ENCODE data around the gene FBXO2.

Gene FBXO2

GRCh38 chr1:11690397-11691301 lies 36.4 kb upstream of the FBXO2 start:
- no peak overlapping the region for H3K27ac Mint-ChIP-seq
- peaks cover 59% of the 10 kb centered on the region for H3K27me3 Mint-ChIP-seq (ENCODE audit: low read depth)
- H3K4me1 Mint-ChIP-seq (ENCODE audit: low read depth) = peaks cover 13% of the 10 kb centered on the region
- no peaks in the 10 kb centered on the region for H3K9me3 Mint-ChIP-seq
- no peak overlapping the region for H3K4me3 Mint-ChIP-seq
- H3K36me3 Mint-ChIP-seq (ENCODE audit: low read depth) = no peaks in the 10 kb centered on the region

- H3K4me3 Mint-ChIP-seq = no peak overlapping the region
- H3K4me1 Mint-ChIP-seq (ENCODE audit: low read depth) = peaks cover 10% of the 10 kb centered on the region
- H3K9me3 Mint-ChIP-seq = no peaks in the 10 kb centered on the region
- H3K27me3 Mint-ChIP-seq (ENCODE audit: low read depth) = peaks cover 52% of the 10 kb centered on the region
- H3K36me3 Mint-ChIP-seq (ENCODE audit: low read depth) = no peaks in the 10 kb centered on the region
- no peak overlapping the region for H3K27ac Mint-ChIP-seq
These were observed 34.3 kb upstream of the FBXO2 start for GRCh38 chr1:11688506-11688905.

GRCh38 chr1:11685210-11685752 lies 31.1 kb upstream of the FBXO2 start:
- Mint-ChIP-seq H3K4me3 (no peak overlapping the region), H3K27me3 (ENCODE audit: low read depth) (peaks cover 31% of the 10 kb centered on the region), H3K9me3 (no peaks in the 10 kb centered on the region), H3K4me1 (ENCODE audit: low read depth) (peaks cover 2% of the 10 kb centered on the region), H3K27ac (no peak overlapping the region), H3K36me3 (ENCODE audit: low read depth) (no peaks in the 10 kb centered on the region)

GRCh38 chr1:11684070-11684469 lies 29.8 kb upstream of the FBXO2 start:
- no peaks in the 10 kb centered on the region for H3K36me3 Mint-ChIP-seq (ENCODE audit: low read depth)
- peaks cover 20% of the 10 kb centered on the region for H3K27me3 Mint-ChIP-seq (ENCODE audit: low read depth)
- no peak overlapping the region for H3K4me3 Mint-ChIP-seq
- H3K4me1 Mint-ChIP-seq (ENCODE audit: low read depth) = peaks cover 5% of the 10 kb centered on the region
- no peak overlapping the region for H3K27ac Mint-ChIP-seq
- no peaks in the 10 kb centered on the region for H3K9me3 Mint-ChIP-seq

DNA sequence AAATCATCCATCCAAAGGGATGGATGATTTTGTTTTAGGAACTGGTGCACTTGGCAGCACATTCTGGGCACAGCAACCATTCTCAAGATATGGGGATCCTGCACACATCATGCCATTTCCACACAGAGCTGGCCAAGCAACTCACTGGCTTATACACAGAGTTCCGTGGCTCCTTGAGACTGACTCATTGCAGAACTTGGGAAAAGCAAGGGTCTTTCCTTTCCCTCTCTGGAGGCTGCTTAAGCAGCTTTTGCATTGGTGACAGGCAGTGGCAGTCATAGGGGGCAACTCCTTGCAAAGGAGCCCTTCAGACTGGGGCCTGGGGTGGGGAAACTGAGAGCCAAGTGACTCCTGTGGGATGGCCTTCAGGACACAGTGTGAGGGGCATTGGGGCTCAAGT lies 28.6 kb upstream of the FBXO2 start:
- Mint-ChIP-seq H3K4me1 (ENCODE audit: low read depth) (peaks cover 10% of the 10 kb centered on the region), H3K36me3 (ENCODE audit: low read depth) (peaks cover 3% of the 10 kb centered on the region), H3K27me3 (ENCODE audit: low read depth) (peaks cover 7% of the 10 kb centered on the region), H3K27ac (no peak overlapping the region), H3K9me3 (no peaks in the 10 kb centered on the region), H3K4me3 (no peak overlapping the region)

- Mint-ChIP-seq H3K4me1 (ENCODE audit: low read depth) (peaks cover 10% of the 10 kb centered on the region), H3K27ac (no peak overlapping the region), H3K4me3 (peak overlapping the region; percentile 54)
These were observed 28.1 kb upstream of the FBXO2 start for GRCh38 chr1:11682287-11682771.

DNA sequence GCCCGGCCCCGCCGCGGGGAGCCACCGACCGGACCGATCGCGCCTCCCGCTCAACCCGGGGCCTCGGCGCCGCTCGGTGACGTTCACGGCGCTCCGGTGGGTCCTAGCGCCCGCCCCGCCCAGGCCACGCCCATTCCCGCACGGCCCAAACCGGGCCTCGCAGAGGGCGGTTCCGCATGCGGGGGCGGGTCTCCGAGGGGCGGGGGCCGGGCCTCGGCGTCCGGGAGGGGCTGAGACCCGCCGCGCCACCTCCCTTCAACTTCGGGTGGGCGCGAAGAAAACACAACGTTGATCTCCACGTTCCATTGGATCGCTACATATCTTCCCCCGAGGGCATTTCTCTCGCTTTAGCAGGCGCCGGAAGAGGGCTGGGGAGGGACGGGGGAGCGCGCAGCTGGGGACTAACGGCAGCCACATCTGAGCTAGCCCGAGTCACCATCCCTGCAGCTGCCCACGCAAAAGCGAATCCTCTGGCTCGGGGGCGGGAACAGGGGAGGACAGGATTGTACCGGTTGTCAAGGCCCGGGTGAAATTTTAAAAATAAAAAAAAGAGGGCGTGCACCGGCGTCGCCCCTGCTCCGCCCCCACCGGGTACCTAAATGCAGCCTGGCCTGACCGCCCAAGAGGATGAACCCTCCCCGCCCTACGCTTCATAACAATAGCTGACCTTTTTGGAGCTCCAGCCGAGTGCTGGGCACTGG lies 27.0 kb upstream of the FBXO2 start, which contains the start of gene MAD2L2:
Gene MAD2L2 (minus strand): TSS at position 78 of the 701 bp plus-strand sequence. CDS start 547 bp downstream, outside the sequence.
- Mint-ChIP-seq H3K36me3 (ENCODE audit: low read depth) (peaks cover 3% of the 10 kb centered on the region), H3K9me3 (no peaks in the 10 kb centered on the region), H3K27me3 (ENCODE audit: low read depth) (peaks cover 3% of the 10 kb centered on the region), H3K4me3 (peak within 1 kb of the TSS; percentile 95), H3K27ac (peak within 1 kb of the TSS; percentile 94), H3K4me1 (ENCODE audit: low read depth) (peaks cover 10% of the 10 kb centered on the region)

More at GRCh38 chr1:11682287-11682771, 28.1 kb upstream of the FBXO2 start:
- H3K27me3 Mint-ChIP-seq (ENCODE audit: low read depth) = peaks cover 5% of the 10 kb centered on the region
- H3K9me3 Mint-ChIP-seq = no peaks in the 10 kb centered on the region
- H3K36me3 Mint-ChIP-seq (ENCODE audit: low read depth) = peaks cover 3% of the 10 kb centered on the region

DNA sequence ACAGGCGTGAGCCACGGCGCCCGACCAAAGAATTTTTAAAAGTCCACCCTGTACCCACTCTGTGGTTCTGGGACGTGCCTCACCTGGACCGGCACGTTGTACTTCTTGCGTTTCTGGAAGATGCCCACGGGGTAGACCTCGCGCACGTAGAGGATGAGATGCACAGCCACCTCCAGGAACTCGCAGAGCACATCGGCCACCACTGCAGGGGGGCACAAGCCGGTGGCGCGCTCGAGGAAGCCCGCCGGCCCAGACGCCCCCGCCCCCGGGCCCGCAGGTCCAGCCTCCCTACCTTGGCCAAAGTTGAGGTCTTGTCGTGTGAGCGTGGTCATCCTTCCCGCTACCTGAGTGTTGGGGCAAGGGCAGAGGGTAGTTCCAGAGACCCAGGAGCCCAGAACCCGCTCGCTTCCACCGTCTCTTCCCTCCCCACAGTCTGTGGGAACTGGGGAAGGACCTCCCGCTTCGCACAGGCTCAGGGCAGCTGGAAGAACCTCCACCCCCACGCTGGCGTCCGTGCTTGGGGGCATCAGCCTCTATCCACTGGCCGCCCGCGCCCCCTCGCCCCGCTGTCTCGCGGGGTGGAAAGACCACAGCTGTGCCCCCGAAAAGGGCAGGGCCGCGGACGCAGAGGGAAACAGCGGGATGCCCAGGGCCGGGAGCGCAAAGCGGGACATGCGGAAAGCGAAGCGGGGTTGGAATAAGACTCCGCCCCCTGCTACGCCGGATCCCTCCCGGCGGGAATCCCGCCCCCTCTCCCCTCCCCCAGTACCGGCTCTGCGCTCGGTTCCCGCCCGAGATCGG lies 26.2 kb upstream of the FBXO2 start:
- Mint-ChIP-seq H3K4me1 (ENCODE audit: low read depth) (peaks cover 10% of the 10 kb centered on the region), H3K27ac (peak overlapping the region; percentile 20), H3K9me3 (no peaks in the 10 kb centered on the region), H3K4me3 (peak overlapping the region; percentile 81), H3K27me3 (ENCODE audit: low read depth) (no peaks in the 10 kb centered on the region), H3K36me3 (ENCODE audit: low read depth) (peaks cover 3% of the 10 kb centered on the region)

- no peak overlapping the region for H3K27ac Mint-ChIP-seq
- H3K4me3 Mint-ChIP-seq = peak overlapping the region; percentile 32
- no peaks in the 10 kb centered on the region for H3K27me3 Mint-ChIP-seq (ENCODE audit: low read depth)
- H3K9me3 Mint-ChIP-seq = no peaks in the 10 kb centered on the region
- peaks cover 10% of the 10 kb centered on the region for H3K4me1 Mint-ChIP-seq (ENCODE audit: low read depth)
- H3K36me3 Mint-ChIP-seq (ENCODE audit: low read depth) = peaks cover 7% of the 10 kb centered on the region
These were observed 24.2 kb upstream of the FBXO2 start for GRCh38 chr1:11678442-11678841.

GRCh38 chr1:11676386-11677103 lies 22.3 kb upstream of the FBXO2 start:
- H3K36me3 Mint-ChIP-seq (ENCODE audit: low read depth) = peaks cover 12% of the 10 kb centered on the region

DNA sequence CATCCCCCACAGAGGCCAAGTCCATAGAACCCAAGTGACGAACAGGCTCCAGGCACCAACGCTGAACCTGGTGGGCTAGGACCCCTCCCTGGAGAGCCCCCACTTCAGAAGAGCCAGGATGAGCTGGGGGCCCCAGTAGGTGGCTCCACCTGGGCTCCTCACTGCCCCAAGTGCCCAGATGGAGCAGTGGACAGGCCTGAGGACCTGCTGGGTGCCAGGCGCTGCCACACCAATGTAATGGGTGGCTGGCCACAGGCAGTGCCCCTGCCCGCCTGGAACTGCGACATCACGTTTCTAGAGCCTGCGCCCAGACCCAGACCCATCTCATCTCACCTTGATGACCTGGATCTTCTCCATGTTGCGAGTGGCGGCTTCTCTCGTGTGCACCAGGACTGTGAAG lies 21.1 kb upstream of the FBXO2 start:
- H3K27ac Mint-ChIP-seq = no peak overlapping the region
- H3K27me3 Mint-ChIP-seq (ENCODE audit: low read depth) = no peaks in the 10 kb centered on the region
- no peak overlapping the region for H3K4me3 Mint-ChIP-seq
- peaks cover 15% of the 10 kb centered on the region for H3K36me3 Mint-ChIP-seq (ENCODE audit: low read depth)
- H3K4me1 Mint-ChIP-seq (ENCODE audit: low read depth) = peaks cover 9% of the 10 kb centered on the region
- no peaks in the 10 kb centered on the region for H3K9me3 Mint-ChIP-seq

More at GRCh38 chr1:11676386-11677103, 22.3 kb upstream of the FBXO2 start:
- Mint-ChIP-seq H3K9me3 (no peaks in the 10 kb centered on the region), H3K27ac (no peak overlapping the region), H3K4me1 (ENCODE audit: low read depth) (peaks cover 9% of the 10 kb centered on the region), H3K4me3 (no peak overlapping the region), H3K27me3 (ENCODE audit: low read depth) (no peaks in the 10 kb centered on the region)

- Mint-ChIP-seq H3K4me3 (no peak overlapping the region), H3K4me1 (ENCODE audit: low read depth) (peaks cover 6% of the 10 kb centered on the region), H3K27ac (no peak overlapping the region), H3K27me3 (ENCODE audit: low read depth) (no peaks in the 10 kb centered on the region), H3K36me3 (ENCODE audit: low read depth) (peaks cover 18% of the 10 kb centered on the region), H3K9me3 (no peaks in the 10 kb centered on the region)
These were observed 20.3 kb upstream of the FBXO2 start for GRCh38 chr1:11674488-11674887.

- Mint-ChIP-seq H3K27me3 (ENCODE audit: low read depth) (no peaks in the 10 kb centered on the region), H3K27ac (no peak overlapping the region), H3K4me1 (ENCODE audit: low read depth) (no peaks in the 10 kb centered on the region), H3K4me3 (no peak overlapping the region), H3K9me3 (no peaks in the 10 kb centered on the region), H3K36me3 (ENCODE audit: low read depth) (peaks cover 20% of the 10 kb centered on the region)
These were observed 19.0 kb upstream of the FBXO2 start for GRCh38 chr1:11673089-11673769.
